LNCAP (cell line): ENCODE results near the gene PRG2.

Experiments used
- TF ChIP-seq, protein P1 (sequence below): fragments of 450-650 bp; IDR thresholded peaks from 2 replicates; pipeline ENCODE4 v1.5.1; 2017; ENCODE audit warnings: mild to moderate bottlenecking

PRG2 gene

DNA sequence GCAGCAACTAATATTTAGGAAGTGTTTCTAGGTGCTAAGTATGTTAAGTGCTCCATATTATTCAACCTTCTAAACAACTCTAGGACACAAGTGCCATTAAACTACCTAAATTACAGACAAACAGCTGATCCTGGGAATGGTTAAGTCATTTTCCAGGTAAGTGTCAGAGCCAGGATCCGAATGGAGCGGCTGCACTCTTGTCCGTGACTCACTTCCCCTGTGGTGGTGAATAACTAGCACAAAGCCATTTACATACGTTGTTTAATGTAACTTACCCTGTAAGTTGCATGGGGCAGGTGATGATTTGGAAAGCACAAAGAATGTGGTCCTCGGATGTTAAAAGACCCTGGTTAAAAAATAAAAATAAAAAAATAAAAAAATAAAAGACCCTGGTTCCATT, 8.8 kb upstream of the PRG2 start:
- TF ChIP-seq, protein P1, sequence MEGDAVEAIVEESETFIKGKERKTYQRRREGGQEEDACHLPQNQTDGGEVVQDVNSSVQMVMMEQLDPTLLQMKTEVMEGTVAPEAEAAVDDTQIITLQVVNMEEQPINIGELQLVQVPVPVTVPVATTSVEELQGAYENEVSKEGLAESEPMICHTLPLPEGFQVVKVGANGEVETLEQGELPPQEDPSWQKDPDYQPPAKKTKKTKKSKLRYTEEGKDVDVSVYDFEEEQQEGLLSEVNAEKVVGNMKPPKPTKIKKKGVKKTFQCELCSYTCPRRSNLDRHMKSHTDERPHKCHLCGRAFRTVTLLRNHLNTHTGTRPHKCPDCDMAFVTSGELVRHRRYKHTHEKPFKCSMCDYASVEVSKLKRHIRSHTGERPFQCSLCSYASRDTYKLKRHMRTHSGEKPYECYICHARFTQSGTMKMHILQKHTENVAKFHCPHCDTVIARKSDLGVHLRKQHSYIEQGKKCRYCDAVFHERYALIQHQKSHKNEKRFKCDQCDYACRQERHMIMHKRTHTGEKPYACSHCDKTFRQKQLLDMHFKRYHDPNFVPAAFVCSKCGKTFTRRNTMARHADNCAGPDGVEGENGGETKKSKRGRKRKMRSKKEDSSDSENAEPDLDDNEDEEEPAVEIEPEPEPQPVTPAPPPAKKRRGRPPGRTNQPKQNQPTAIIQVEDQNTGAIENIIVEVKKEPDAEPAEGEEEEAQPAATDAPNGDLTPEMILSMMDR = no peak

DNA sequence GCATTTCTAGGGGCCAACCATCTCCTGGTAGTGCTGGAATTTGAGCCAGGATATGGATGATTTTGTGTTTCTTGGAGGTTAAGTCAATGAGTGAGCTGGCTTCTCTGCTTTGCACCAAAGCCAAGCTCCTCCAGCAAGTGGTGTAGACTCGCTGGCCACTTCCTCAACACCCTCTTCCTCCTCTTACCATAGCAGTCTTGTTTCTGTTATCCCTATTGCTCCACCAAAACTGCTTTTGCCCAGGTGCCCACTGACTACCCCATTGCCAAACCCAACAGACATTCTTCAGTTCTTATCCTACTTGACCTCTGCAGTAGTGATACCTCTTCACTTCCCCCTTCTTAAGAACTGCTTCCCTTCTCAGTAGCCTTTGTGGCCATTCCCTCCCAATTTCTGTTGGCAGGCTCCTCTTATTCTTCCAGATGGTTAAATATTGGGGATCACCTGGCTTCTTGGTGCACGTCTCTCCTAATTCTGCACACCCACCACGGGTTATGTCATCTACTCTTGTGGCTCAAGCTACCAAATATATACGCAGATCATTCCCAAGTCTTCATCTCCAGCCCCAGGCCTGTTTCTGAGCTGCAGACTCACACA, 7.0 kb upstream of the PRG2 start:
- TF ChIP-seq, protein P1 = no peak

DNA sequence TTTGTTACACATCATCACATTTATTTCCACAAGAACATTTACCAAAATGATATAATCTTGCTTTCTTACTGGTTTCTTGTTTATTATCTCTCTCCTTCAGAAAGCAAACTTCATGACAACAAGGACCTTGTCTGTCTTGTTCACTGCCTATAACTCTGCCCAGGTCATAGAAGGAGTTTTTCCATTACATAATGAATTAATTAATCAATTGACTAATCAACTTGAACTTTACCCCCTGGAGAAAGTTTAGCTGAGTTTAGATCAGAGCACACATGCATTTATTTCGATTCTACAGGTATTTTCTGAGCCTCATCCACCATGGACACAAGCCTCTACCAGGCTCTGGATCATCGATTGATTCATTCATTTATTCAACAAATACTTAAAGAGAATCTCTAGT, 6.3 kb upstream of the PRG2 start:
- TF ChIP-seq, protein P1 = no peak

DNA sequence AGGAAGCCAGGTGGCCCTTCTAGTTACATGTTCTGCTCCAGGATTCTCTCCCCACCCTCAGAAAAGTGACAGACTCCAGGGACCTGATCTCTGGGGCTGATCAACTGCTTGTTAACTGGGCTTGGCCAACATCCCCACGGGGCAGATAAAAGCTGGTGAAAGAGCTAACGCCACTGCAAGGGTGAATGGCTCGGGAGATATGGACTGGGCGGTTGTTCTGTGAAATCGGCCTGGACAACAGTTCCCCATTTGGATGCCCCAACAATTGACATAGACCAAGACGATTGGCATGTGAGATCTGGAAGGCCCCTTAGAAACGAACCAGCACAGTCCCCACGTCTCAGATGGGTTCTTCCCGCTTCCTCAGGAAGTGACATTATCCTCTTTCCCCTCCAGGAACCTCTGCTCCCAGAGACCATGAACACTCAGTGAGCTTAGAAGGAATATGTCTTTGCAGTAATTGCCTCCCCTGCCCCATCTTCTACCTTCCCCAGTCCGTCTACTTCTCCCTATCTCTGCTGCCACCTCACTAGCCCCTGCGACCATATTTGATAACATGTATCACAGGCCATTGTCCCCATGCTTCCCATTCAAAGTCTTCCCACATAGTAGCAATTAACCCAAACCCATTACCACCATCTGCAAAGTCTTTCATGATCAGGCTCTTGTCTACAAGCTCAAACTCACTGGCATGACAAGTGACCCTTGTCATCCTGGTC, 5.6 kb upstream of the PRG2 start:
- TF ChIP-seq, protein P1 = no peak

DNA sequence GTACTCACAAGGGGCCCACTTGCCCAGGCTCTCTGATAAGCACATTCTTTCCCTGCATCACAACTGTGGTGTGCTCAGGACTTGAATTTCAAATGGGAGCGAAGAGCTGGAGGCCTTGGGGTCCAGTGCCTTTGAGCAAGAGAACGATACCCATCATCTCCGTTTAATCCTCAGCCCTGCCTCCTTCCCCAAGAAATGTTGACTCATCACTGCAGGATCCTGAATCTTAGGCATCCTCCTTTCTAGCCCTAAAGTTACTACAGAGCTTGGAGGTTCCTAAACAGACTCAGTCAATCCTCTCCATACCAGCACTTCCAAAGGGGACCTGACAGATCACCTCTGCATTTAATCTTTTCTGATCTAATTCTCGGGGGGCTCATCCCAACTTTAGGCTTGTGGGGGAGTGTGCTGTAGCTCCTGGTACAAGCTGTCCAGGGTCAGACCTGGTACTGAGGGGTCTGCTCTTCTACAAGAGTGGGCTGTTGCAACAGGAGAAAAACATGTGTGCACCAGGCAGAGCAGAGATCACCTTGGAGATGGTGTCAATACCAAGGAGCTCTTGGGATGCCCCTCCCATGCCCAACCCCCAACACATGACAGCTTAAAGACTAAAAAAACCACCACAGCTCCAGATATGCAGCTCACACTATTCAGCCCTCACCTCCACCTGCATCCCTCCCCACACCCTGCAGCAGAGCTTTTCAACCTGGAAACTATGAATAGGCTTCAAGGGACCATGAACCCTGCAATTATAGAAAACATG, 3.9 kb upstream of the PRG2 start:
- TF ChIP-seq, protein P1 = no peak

DNA sequence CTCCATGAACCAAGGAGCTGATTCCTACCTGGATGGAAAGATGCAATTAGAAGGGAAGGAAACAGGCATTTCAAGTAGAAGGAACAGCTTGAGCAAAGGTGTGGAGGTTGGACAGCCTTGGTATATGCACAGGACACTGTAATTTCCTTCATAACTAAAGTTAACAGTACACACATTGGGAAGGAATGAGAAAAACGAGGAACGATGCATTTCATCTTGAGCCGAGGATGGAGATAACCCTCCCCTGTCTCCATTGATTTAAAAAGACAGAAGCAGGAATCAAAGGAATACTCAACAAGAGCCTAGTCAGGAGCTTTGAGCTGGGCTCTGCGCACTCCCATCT, 2.3 kb upstream of the PRG2 start:
- TF ChIP-seq, protein P1 = no peak

DNA sequence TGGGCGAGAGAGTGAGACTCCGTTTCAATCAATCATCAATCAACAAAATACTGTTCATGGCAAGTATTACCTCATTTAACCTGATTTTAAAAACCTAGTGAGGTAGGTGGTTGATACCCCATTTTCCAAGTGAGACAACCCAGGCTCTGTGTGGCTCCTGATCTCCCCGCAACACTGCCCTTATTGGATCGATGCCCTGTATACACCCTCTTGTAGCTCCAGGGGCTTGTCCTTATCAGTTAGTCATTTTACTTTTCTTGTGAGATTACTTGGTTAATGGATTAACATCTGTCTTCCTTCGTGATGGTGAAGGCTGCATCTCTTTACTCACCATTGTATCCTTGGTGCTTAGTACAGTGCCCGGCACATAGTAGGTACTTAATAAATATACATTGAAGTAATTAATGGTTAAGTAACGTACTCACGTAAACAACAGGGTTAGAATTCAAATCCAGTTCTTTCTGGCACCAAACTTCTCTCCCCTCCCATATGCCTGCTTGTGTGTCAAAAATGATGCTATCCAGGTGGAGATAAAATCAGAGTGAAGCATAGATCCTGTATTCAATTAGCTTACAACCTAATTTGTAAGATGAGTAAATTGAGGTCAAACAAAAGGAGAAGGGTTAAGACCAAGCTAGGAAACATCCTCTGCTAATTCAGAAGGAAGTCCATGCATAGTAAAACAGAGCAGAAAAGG, 1.8 kb upstream of the PRG2 start:
- TF ChIP-seq, protein P1 = no peak
